HepG2 (cell line): Measurements from ENCODE around the gene RAD23A. TPM values are rescaled to one million over a fixed set of nuclear protein-coding genes. Genes with fewer than 3 reads are reported as not detected.
A peak's percentile ranks its signal among the peaks of the same experiment; 100 is the strongest.

Experiments used
- DBP ChIP-seq: sonication (generic); formaldehyde crosslinking; IDR thresholded peaks from 2 replicates; pipeline ENCODE4 v1.4.0; 2020; ENCODE audit warnings: missing genetic modification reagents; ENCODE audit errors: not compliant biosample characterization
- GPBP1L1 ChIP-seq: sonication (generic); formaldehyde crosslinking; IDR thresholded peaks from 2 replicates; pipeline ENCODE4 v1.5.0; 2020; ENCODE audit warnings: mild to moderate bottlenecking, missing genetic modification reagents
- HHEX ChIP-seq: IDR thresholded peaks from 2 replicates; pipeline ENCODE4 v1.6.1; 2016; ENCODE audit warnings: control low read depth
- LBX2 ChIP-seq: sonication (generic); formaldehyde crosslinking; IDR thresholded peaks from 2 replicates; pipeline ENCODE4 v1.5.0; 2020; ENCODE audit warnings: missing genetic modification reagents, mild to moderate bottlenecking, borderline replicate concordance
- MNT ChIP-seq: fragments of 450-650 bp; IDR thresholded peaks from 2 replicates; pipeline ENCODE4 v1.6.1; 2016
- NCOA5 ChIP-seq: sonication (generic); formaldehyde crosslinking; IDR thresholded peaks from 2 replicates; pipeline ENCODE4 v1.4.0; 2020; ENCODE audit warnings: missing genetic modification reagents
- NKX3-1 ChIP-seq: sonication (generic); formaldehyde crosslinking; IDR thresholded peaks from 2 replicates; pipeline ENCODE4 v1.5.0; 2020; ENCODE audit warnings: missing genetic modification reagents
- NR2F6 ChIP-seq, 2 experiments: IDR thresholded peaks; 2 replicates each; pipeline ENCODE4 v1.6.1; 2016; ENCODE audit warnings: antibody characterized with exemption in 1 of 2, mild to moderate bottlenecking in 1 of 2
- NRL ChIP-seq: sonication (generic); formaldehyde crosslinking; IDR thresholded peaks from 2 replicates; pipeline ENCODE4 v1.5.0; 2020; ENCODE audit warnings: missing genetic modification reagents, mild to moderate bottlenecking, moderate library complexity, borderline replicate concordance
- PAXIP1 ChIP-seq: sonication (generic); formaldehyde crosslinking; conservative IDR thresholded peaks from 2 replicates; pipeline ENCODE4 v1.4.0; 2020; ENCODE audit warnings: mild to moderate bottlenecking, missing genetic modification reagents, moderate library complexity
- PPARG ChIP-seq: conservative IDR thresholded peaks from 2 replicates; pipeline ENCODE4 v1.6.1; 2016; ENCODE audit warnings: missing biosample characterization, missing genetic modification reagents
- RFXANK ChIP-seq: IDR thresholded peaks from 2 replicates; pipeline ENCODE4 v1.6.1; 2016
- RORA ChIP-seq: sonication (generic); formaldehyde crosslinking; IDR thresholded peaks from 2 replicates; pipeline ENCODE4 v1.5.0; 2020; ENCODE audit warnings: mild to moderate bottlenecking, missing genetic modification reagents, moderate library complexity
- SNAPC5 ChIP-seq: sonication (generic); formaldehyde crosslinking; IDR thresholded peaks from 2 replicates; pipeline ENCODE4 v1.8.1; 2023; ENCODE audit warnings: mild to moderate bottlenecking, missing genetic modification reagents, borderline replicate concordance
- SRF ChIP-seq: IDR thresholded peaks from 2 replicates; pipeline ENCODE4 v1.6.1; 2011; ENCODE audit warnings: mild to moderate bottlenecking, low read depth, low read length, moderate library complexity
- TBX3 ChIP-seq: fragments of 450-650 bp; IDR thresholded peaks from 2 replicates; pipeline ENCODE4 v1.6.1; 2017; ENCODE audit warnings: antibody characterized with exemption, mild to moderate bottlenecking, inconsistent platforms, borderline replicate concordance
- ZBTB20 ChIP-seq: sonication (generic); formaldehyde crosslinking; IDR thresholded peaks from 2 replicates; pipeline ENCODE4 v1.8.1; 2023; ENCODE audit warnings: missing genetic modification reagents, low read depth, mild to moderate bottlenecking, borderline replicate concordance
- ZBTB21 ChIP-seq: sonication (generic); formaldehyde crosslinking; IDR thresholded peaks from 2 replicates; pipeline ENCODE4 v1.4.0; 2020; ENCODE audit warnings: missing genetic modification reagents
- ZMAT5 ChIP-seq: sonication (generic); formaldehyde crosslinking; IDR thresholded peaks from 2 replicates; pipeline ENCODE4 v1.5.0; 2020; ENCODE audit warnings: mild to moderate bottlenecking, low read depth, missing genetic modification reagents, borderline replicate concordance
- ZNF253 ChIP-seq: sonication (generic); formaldehyde crosslinking; IDR thresholded peaks from 2 replicates; pipeline ENCODE4 v1.8.0; 2022; ENCODE audit warnings: mild to moderate bottlenecking, missing genetic modification reagents, borderline replicate concordance
- ZNF558 ChIP-seq: sonication (generic); formaldehyde crosslinking; IDR thresholded peaks from 2 replicates; pipeline ENCODE4 v1.9.0; 2022; ENCODE audit warnings: mild to moderate bottlenecking, missing genetic modification reagents, borderline replicate concordance
- ZNF772 ChIP-seq: sonication (generic); formaldehyde crosslinking; IDR thresholded peaks from 2 replicates; pipeline ENCODE4 v1.5.0; 2020; ENCODE audit warnings: mild to moderate bottlenecking, missing genetic modification reagents
- polyA plus RNA-seq, 8 experiments: library from polyadenylated mRNA; depleted of rRNA in 3 of 8; stranded (reverse) in 7 of 8; unstranded in 1 of 8; fragments of >200 nt; fragmentation: Illumina TruSeq in 4 of 8; extraction: Trizol in 4 of 8; gene quantifications; 2 replicates each; pipeline versions ENCODE4 v1.2.1 to v1.2.3, GENCODE V29; 2011 to 2016; ENCODE audit warnings: low read depth in 4 of 8, missing spikeins in 1 of 8, mixed read lengths in 1 of 8; ENCODE audit not compliant: insufficient read depth in 1 of 8
- total RNA-seq, 5 experiments: library from RNA; depleted of rRNA; stranded (reverse); fragments of >200 nt; fragmentation: Illumina TruSeq; extraction: Trizol; gene quantifications; 2 replicates each; pipeline ENCODE4 v1.2.3, GENCODE V29; 2016; ENCODE audit warnings: low read depth in 1 of 5

RAD23A gene
- total and polyA plus RNA-seq, 2 of the 13 experiments (the other 11 are each of a cell fraction or from before 2014, with no cell fraction given) = 42.5 to 54.2 TPM

GRCh38 chr19:12945479-12946091 lies at the start of gene RAD23A (continued):
- TF ChIP-seq SNAPC5 (CRISPR knock-in tag) (no peak), ZMAT5 (no peak), TBX3 (no peak), RORA (no peak), LBX2 (CRISPR knock-in tag) (peak; percentile 68; the same call in 1 of the 2 replicates), ZBTB21 (CRISPR knock-in tag) (peak; percentile 100), NRL (no peak; the same call in 1 of the 2 replicates), MNT (peak; percentile 96), RFXANK (CRISPR knock-in tag) (no peak), ZBTB20 (CRISPR knock-in tag) (no peak), SRF (no peak), NKX3-1 (CRISPR knock-in tag) (peak; percentile 81), PAXIP1 (CRISPR knock-in tag) (peak; percentile 32; the same call in 1 of the 2 replicates), PPARG (CRISPR knock-in tag) (peak; percentile 34; the same call in 1 of the 2 replicates), ZNF772 (CRISPR knock-in tag) (peak; percentile 96), DBP (no peak), NCOA5 (CRISPR knock-in tag) (no peak), ZNF253 (no peak), NR2F6 (IDR thresholded peaks at IDR 0.05) (no peak), NR2F6 (CRISPR knock-in tag; IDR thresholded peaks at IDR 0.05) (peak; percentile 59; the same call in 1 of the 2 replicates), GPBP1L1 (CRISPR knock-in tag) (no peak), ZNF558 (CRISPR knock-in tag) (no peak), HHEX (CRISPR knock-in tag) (no peak)
